GM21619 (cell line): ENCODE results near the gene GLIS1.

ENCODE experiments used
- ATAC-seq: cut with Tn5 transposase; IDR thresholded peaks from one replicate; pipeline ENCODE4 v1.9.1; 2021; ENCODE audit not compliant: unreplicated experiment

GLIS1 gene

GRCh38 chr1:53458634-53459033 is 280.3 kb downstream of the GLIS1 start:
- no peak for ATAC-seq
